GM10266 (cell line): ENCODE results near the gene MSANTD2.

Experiments
- DNase-seq: peaks from one replicate; pipeline ENCODE4 v3.0.0; 2012; ENCODE audit errors: extremely low spot score
- CTCF ChIP-seq: IDR thresholded peaks from 2 replicates; pipeline ENCODE4 v1.5.1; 2012; ENCODE audit warnings: mild to moderate bottlenecking, low read depth; ENCODE audit not compliant: control insufficient read depth, insufficient read depth; ENCODE audit errors: missing control alignments

Gene MSANTD2

GRCh38 chr11:124740277-124740882 is 59.8 kb downstream of the MSANTD2 start:
- peak; percentile 70 for DNase-seq
- peak; percentile 57 for TF ChIP-seq CTCF

GRCh38 chr11:124739479-124740276 is 60.5 kb downstream of the MSANTD2 start, which contains the start of gene NRGN:
TSS of gene NRGN (plus strand) at chr11:124739942. CDS start at chr11:124740085, 143 bp downstream.
- DNase-seq, result peak; percentile 95
- no peak for TF ChIP-seq CTCF

GRCh38 chr11:124738713-124739478 is 61.3 kb downstream of the MSANTD2 start:
- DNase-seq, result no peak
- TF ChIP-seq CTCF, result no peak

GRCh38 chr11:124737638-124738305 is 62.4 kb downstream of the MSANTD2 start:
- DNase-seq, result no peak
- no peak for TF ChIP-seq CTCF

- no peak for TF ChIP-seq CTCF
- DNase-seq, result no peak
Observed at GRCh38 chr11:124736736-124737135, 63.5 kb downstream of the MSANTD2 start.

GRCh38 chr11:124732230-124732629 is 68.0 kb downstream of the MSANTD2 start:
- TF ChIP-seq CTCF, result no peak
- no peak for DNase-seq

- no peak for DNase-seq
- no peak for TF ChIP-seq CTCF
Observed at GRCh38 chr11:124729571-124729970, 70.6 kb downstream of the MSANTD2 start.
